ENCODE measurements around the gene SORCS2. TPM values are rescaled to one million over a fixed set of nuclear protein-coding genes. Genes with fewer than 3 reads are reported as not detected.

SORCS2 gene
- total RNA-seq, 1 donor from 2014 or later, result under 0.01 TPM

DNA sequence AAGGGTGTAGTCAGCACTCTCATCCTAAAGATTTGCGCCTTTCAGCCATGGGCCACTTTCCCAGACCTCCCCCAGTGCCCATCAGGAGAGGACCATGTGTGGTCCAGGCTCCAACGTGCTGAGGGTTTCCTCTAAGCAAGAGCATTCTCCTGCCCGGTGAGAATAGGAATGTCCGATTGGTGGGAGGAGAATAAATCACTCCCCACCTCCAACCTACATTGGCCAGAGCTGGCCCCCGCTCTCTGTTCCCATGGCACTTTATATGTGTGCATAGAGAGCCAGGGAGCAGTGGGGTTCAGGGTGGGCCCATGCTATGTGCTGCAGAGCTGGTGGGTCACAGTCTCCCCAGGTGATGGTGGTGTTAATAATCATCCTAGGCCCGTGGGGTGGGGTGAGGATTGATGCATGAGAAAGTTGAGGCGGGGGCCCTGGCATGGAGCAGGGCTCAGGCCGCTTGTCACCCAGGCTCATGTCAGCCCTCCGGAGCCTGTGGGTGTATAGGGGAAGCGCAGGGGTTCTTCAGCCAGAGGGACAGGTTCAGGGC is 6.8 kb upstream of the SORCS2 start:
- DNase-seq (ENCODE audit: low read depth in 2 of 2), result no peak

DNA sequence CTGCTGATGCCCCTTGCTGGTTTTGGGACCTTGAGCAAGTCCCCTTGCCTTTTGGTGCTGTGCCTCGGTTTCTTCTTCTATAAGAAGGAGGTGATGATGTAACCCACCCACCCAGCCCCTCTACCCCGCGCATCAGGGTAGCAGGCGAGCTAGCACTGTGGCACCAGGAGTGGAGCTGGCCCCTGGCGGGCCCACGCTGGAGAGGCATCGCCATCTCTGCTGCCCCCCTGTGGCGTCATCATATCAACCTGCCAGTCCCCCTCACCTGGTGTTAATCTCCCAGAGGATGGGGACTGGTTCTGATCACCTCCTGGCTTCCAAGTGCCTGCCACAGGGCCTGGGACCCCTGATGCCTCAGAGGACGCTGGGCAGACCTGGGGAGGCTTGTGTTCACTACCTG is 6.3 kb upstream of the SORCS2 start:
- DNase-seq (ENCODE audit: low read depth in 2 of 2), result no peak

DNA sequence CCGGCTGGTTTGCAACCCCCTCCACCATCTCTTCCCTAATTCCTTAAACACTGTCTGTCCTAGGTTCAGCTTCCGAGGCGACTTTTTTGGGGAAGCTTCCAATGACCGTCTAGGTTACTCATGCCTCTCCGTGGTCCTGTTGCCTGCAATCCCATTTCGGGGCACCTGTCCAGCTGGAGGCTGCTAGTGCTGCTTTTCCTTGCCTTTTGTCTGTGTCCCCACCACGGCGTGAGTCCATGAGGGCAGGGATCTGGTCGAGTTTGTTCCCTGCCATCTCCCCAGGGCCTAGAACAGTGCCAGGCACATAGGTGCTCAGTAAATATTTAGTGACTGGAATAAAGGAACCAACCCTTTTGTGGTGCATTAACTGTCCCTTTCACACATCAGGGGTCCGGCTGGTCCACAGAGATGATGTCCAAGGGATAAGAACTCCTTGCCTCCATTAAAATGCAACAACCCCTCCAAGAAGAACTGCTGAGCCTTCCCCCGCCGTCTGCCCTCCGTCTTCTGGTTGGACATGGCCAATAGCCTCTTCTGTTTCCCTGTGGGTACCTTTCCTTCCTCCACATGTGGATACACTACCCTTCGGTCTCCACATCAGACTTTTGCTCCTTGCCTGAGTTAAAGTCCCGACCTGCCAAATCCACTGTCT is 5.7 kb upstream of the SORCS2 start:
- DNase-seq (ENCODE audit: low read depth in 2 of 2), result no peak

DNA sequence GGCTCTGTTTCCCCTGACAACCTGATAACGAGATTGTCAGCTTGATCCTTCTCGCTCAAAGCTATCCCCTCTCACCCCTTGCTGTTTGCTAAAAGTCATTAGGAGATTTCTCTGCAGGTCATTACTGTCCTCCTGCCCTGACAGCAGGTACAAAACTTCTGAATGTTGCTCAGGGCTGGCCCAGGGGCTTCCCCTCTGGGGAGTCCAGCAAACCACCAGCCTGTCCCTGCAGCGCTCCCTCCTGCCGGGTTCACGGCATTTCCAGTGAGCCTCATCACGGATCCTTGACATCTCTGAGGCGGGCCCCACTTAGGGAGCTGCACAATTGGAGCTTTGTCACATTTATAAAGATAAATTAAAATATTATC is 5.2 kb upstream of the SORCS2 start:
- no peak for DNase-seq (ENCODE audit: low read depth in 2 of 2)

GRCh38 chr4:7187691-7188090 is 4.6 kb upstream of the SORCS2 start:
- DNase-seq (ENCODE audit: low read depth in 2 of 2), result no peak

- no peak for DNase-seq (ENCODE audit: low read depth in 2 of 2)
Observed at GRCh38 chr4:7189066-7189465, 3.3 kb upstream of the SORCS2 start.

GRCh38 chr4:7189475-7190277 is 2.7 kb upstream of the SORCS2 start:
- DNase-seq (ENCODE audit: low read depth in 2 of 2), result no peak

DNA sequence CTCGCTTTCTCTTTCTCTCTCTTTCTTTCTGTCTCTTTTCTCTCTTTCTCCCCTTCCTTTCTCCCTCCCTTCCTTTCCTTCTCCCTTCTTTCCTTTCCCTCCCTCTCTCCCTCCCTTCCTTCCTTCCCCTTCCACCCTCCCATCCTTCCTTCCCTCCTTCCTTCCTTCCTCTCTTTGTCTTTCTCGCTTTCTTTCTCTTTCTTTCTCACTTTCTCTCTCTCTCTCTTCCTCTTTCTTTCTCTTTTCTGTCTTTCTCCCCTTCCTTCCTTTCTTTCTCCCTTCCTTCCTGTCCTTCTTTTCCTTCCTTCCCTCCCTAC is 2.1 kb upstream of the SORCS2 start:
- DNase-seq (ENCODE audit: low read depth in 2 of 2), result no peak

DNA sequence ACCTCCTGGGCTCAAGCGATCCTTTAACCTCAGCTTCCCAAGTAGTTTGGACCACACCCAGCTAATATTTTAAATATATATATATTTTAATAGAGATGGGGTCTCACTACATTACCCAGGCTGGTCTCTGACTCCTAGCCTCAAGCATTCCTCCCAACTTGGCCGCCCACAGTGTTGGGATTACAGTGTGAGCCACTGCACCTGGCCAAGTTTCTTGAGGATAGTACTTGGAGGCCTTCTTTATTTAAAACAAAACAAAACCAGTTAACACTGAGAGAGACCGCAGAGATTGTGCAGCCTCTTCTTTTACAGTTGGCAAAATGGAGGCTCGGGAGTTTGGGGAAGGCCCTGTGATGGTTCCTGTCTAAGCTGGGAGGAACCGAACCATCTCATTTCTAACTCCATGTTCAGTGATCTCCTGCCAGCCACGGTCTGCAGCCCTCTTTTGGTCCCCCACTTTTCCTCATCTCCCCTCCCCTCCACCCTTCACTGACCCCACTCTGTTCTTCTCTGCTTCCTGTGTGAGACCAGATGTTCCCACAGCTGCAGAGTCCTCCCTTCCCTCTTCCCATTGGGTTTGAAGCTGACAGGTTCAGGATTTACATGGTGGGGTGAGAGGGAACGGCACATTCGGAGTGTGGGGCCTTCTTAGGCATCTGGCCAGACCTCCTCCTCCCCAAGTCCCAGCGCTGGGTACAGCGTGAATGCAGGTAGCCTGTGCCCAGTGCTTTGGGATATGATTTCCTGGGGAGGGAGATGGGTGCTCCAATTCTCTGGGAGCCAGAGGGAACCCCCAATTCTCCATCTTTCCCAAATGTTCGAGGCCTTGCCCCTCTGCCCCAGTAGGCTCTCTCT is 1.4 kb upstream of the SORCS2 start:
- DNase-seq (ENCODE audit: low read depth in 2 of 2), result no peak

GRCh38 chr4:7191546-7192251 is 639 bp upstream of the SORCS2 start:
- DNase-seq (ENCODE audit: low read depth in 2 of 2), result no peak

- no peak for DNase-seq (ENCODE audit: low read depth in 2 of 2)
Observed at GRCh38 chr4:7193030-7193958, 956 bp downstream of the SORCS2 start.

- peak in 1 of 2 donors; percentile 24 for DNase-seq (ENCODE audit: low read depth in 2 of 2)
Observed at GRCh38 chr4:7194251-7195140, 2.2 kb downstream of the SORCS2 start.

DNA sequence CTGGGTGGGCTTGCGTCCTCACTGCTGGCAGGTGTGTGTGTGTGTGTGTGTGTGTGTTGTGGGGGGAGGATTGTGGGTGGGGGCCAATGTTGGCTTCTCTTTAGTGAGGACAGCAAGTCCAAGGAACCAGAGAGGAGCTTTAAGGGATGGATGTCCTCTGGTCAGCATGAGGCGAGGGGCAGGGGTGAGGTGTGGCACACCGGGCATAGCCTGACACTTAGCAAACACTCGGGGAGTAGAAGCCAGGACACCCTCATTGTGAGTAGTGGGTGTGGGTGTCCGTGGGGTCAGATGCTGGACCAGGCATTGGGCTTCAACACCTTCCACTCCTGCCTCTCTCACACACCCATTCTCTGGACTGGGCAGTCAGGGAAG is 2.8 kb downstream of the SORCS2 start:
- no peak for DNase-seq (ENCODE audit: low read depth in 2 of 2)

- DNase-seq (ENCODE audit: low read depth in 2 of 2), result no peak
Observed at GRCh38 chr4:7195546-7196287, 3.4 kb downstream of the SORCS2 start.

DNA sequence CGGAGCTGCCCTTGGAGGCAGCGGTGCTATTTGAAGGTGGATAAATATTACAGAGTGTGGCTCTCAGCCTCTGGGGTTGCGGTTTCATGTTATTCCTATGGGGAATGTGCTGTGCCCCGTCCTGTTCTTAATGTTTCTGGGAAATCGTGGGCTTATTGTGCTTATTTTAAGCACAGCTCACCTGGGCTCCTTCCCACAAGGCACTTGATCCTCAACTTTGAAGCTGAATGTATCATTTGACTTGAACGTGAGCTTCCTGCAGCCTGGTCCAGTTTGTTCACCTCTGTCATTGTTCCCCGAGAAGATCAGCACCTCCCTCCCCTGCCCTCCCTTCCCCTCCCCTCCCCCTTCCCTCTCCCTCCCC is 3.9 kb downstream of the SORCS2 start:
- DNase-seq (ENCODE audit: low read depth in 2 of 2), result no peak

DNA sequence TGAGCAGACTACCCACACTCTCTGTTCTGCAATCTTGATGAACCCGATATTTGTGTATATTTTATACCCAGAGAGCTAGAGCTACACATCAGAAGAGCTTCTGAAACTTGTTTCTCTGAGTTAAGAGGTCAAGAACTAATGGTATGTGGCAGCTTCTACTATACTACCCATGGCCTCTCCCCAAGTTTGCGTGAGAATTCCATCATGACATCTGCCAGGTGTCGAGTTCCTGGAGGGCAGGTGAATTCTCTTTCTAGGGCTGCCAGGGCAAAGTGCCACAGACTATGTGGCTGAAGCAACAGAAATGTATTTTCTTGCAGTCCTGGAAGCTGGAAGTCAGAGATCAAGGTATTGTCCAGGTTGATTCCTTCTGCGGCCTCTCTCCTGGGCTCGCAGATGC is 4.4 kb downstream of the SORCS2 start:
- DNase-seq (ENCODE audit: low read depth in 2 of 2), result no peak

GRCh38 chr4:7197910-7198309 is 5.6 kb downstream of the SORCS2 start:
- no peak for DNase-seq (ENCODE audit: low read depth in 2 of 2)

- DNase-seq (ENCODE audit: low read depth in 2 of 2), result no peak
Observed at GRCh38 chr4:7198440-7199128, 6.2 kb downstream of the SORCS2 start.

Data from dermis microvascular lymphatic vessel endothelial cell (primary cell).